ENCODE measurements around the gene ZSCAN31. TPM values are rescaled to one million over a fixed set of nuclear protein-coding genes. Genes with fewer than 3 reads are reported as not detected.

The ZSCAN31 gene
- total RNA-seq, 1 donor = 19.9 TPM

DNA sequence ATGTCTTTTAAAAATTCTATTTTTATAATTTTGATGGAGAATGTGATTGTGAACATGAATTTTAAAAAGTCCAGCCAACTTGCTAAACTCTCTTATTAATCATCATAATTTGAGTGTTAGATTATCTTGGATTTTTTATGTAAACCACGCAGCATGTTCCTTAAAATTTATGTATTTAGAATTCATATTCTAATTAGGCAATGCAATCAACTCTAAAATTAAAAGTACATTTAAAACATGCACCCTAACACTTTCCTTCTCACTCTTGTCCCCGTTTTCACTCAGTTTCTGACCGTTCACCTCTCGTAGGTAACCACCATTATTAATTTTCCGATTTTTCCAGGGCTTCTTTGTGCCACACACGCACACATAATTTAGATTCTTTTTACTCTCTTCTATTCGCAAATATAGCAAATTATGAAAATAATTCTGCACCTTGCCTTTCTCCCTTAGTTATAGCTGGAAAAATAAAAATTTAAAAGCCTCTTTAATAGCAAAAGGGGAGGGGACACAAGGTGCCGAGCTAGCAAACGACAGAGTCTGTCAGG, 13.5 kb upstream of the ZSCAN31 start:
- Histone ChIP-seq H3K4me3 (ENCODE audit: insufficient read depth, low read length) (peak overlapping the region; percentile 88), H2AFZ (ENCODE audit: low read length) (peak overlapping the region; percentile 98), H3K27me3 (ENCODE audit: insufficient read depth, low read length) (peaks cover 17% of the 10 kb centered on the region), H3K36me3 (ENCODE audit: insufficient read depth, low read length) (no peaks in the 10 kb centered on the region), H3K4me2 (ENCODE audit: insufficient read depth, low read length) (peak overlapping the region; percentile 91), H3K9me3 (ENCODE audit: low read depth, low read length) (no peaks in the 10 kb centered on the region), H4K20me1 (ENCODE audit: insufficient read depth, low read length) (no peaks in the 10 kb centered on the region), H3K27ac (ENCODE audit: low read depth, low read length) (peak overlapping the region; percentile 54), H3K4me1 (ENCODE audit: insufficient read depth, low read length) (peaks cover 20% of the 10 kb centered on the region), H3K79me2 (ENCODE audit: insufficient read depth, low read length) (peaks cover 42% of the 10 kb centered on the region)
- DNase-seq (ENCODE audit: insufficient read length, low spot score, missing footprints) = no peak
- TF ChIP-seq, protein P1, sequence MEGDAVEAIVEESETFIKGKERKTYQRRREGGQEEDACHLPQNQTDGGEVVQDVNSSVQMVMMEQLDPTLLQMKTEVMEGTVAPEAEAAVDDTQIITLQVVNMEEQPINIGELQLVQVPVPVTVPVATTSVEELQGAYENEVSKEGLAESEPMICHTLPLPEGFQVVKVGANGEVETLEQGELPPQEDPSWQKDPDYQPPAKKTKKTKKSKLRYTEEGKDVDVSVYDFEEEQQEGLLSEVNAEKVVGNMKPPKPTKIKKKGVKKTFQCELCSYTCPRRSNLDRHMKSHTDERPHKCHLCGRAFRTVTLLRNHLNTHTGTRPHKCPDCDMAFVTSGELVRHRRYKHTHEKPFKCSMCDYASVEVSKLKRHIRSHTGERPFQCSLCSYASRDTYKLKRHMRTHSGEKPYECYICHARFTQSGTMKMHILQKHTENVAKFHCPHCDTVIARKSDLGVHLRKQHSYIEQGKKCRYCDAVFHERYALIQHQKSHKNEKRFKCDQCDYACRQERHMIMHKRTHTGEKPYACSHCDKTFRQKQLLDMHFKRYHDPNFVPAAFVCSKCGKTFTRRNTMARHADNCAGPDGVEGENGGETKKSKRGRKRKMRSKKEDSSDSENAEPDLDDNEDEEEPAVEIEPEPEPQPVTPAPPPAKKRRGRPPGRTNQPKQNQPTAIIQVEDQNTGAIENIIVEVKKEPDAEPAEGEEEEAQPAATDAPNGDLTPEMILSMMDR (IDR thresholded peaks at IDR 0.05; ENCODE audit: extremely low read depth, low read depth, low read length) = no peak

DNA sequence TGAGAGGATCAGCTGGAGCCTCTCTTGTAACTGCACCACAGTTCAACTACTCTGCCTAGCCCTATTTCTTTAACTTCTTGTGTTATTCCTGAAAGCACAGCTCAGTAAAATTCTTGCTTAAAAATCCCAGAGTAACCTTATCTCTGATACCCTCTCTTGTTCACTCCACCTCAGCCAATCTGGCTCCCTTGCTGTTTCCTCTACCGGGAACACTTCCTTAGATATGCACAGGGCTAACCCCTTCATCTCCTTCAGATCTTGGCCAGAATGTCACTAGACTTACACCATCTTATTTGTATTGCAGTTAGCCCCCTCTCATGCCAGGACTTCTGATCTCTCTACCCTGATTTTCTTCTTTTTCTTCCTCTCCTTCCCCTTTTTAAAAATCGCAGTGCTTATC, 11.2 kb upstream of the ZSCAN31 start:
- no peak for DNase-seq (ENCODE audit: insufficient read length, low spot score, missing footprints)
- Histone ChIP-seq H3K27ac (ENCODE audit: low read depth, low read length) (no peak overlapping the region), H3K9me3 (ENCODE audit: low read depth, low read length) (no peaks in the 10 kb centered on the region), H3K79me2 (ENCODE audit: insufficient read depth, low read length) (peaks cover 24% of the 10 kb centered on the region), H3K27me3 (ENCODE audit: insufficient read depth, low read length) (peaks cover 17% of the 10 kb centered on the region), H3K4me1 (ENCODE audit: insufficient read depth, low read length) (peaks cover 12% of the 10 kb centered on the region), H3K4me3 (ENCODE audit: insufficient read depth, low read length) (no peak overlapping the region), H3K36me3 (ENCODE audit: insufficient read depth, low read length) (no peaks in the 10 kb centered on the region), H4K20me1 (ENCODE audit: insufficient read depth, low read length) (no peaks in the 10 kb centered on the region), H2AFZ (ENCODE audit: low read length) (no peak overlapping the region), H3K4me2 (ENCODE audit: insufficient read depth, low read length) (no peak overlapping the region)
- TF ChIP-seq, protein P1 (IDR thresholded peaks at IDR 0.05; ENCODE audit: extremely low read depth, low read depth, low read length) = no peak

DNA sequence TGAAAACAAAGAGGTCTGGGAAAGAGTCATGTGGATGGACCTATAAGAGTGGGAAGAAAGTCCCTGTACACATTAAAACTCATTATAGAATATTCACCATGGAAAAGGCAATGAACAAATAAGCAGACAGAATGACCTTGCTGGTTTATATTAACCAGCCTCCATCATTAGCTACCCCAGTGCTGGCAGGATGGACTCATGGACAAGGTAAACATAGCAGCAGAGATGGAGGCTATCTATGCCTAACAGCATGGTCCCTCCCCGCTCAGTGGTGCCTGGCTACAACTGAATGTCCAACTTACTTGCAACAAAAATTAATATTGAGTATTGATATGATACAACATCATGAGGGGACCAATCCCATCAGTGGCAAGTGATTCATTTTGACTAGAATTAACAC, 9.3 kb upstream of the ZSCAN31 start:
- TF ChIP-seq, protein P1 (IDR thresholded peaks at IDR 0.05; ENCODE audit: extremely low read depth, low read depth, low read length) = no peak
- Histone ChIP-seq H3K4me2 (ENCODE audit: insufficient read depth, low read length) (no peak overlapping the region), H3K4me3 (ENCODE audit: insufficient read depth, low read length) (no peak overlapping the region), H3K36me3 (ENCODE audit: insufficient read depth, low read length) (no peaks in the 10 kb centered on the region), H3K27ac (ENCODE audit: low read depth, low read length) (no peak overlapping the region), H3K4me1 (ENCODE audit: insufficient read depth, low read length) (peaks cover under 1% of the 10 kb centered on the region), H3K79me2 (ENCODE audit: insufficient read depth, low read length) (peaks cover 5% of the 10 kb centered on the region), H3K27me3 (ENCODE audit: insufficient read depth, low read length) (peaks cover 21% of the 10 kb centered on the region), H3K9me3 (ENCODE audit: low read depth, low read length) (no peaks in the 10 kb centered on the region), H4K20me1 (ENCODE audit: insufficient read depth, low read length) (no peaks in the 10 kb centered on the region), H2AFZ (ENCODE audit: low read length) (no peak overlapping the region)
- no peak for DNase-seq (ENCODE audit: insufficient read length, low spot score, missing footprints)

DNA sequence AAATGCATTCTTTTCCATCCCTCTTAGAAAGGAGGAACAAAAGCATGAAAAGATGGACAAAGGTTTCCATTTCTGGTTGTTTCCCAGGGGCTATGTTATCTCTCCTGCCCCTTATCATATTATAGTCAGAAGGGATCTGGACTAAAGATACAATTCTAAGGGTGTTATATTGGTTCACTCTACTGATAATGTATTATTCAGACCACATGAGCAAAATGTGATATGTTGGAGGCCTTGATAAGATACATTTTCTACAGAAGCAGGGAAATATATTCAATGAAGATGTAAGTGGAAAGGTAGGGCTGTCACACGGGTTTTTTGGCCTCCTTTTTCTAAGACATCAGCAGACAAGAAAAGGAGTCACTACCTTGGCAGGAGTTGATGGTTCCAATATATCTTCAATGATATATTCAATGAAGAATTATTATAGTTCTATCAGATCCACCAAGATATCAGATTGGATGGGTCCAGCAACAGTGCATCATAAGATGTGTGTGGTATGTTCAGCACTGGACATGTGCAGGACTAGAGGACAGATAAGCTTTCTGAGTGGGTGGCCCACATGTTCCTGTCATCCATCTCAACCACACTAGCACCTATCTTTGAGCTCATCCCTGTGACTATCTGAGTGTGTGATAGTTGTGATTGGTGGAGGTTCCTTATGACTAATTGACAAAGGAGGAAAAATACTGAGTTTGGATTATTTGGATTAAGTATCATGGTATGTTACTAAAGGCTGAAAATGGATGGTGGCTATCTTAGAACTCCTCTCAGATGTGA, 8.1 kb upstream of the ZSCAN31 start:
- H3K4me3 ChIP-seq (ENCODE audit: insufficient read depth, low read length) = no peak overlapping the region
- no peaks in the 10 kb centered on the region for H3K9me3 ChIP-seq (ENCODE audit: low read depth, low read length)
- H2AFZ ChIP-seq (ENCODE audit: low read length) = no peak overlapping the region
- H3K4me2 ChIP-seq (ENCODE audit: insufficient read depth, low read length) = no peak overlapping the region
- TF ChIP-seq, protein P1 (IDR thresholded peaks at IDR 0.05; ENCODE audit: extremely low read depth, low read depth, low read length) = no peak
- no peaks in the 10 kb centered on the region for H3K79me2 ChIP-seq (ENCODE audit: insufficient read depth, low read length)
- no peaks in the 10 kb centered on the region for H3K36me3 ChIP-seq (ENCODE audit: insufficient read depth, low read length)
- no peak for DNase-seq (ENCODE audit: insufficient read length, low spot score, missing footprints)
- no peaks in the 10 kb centered on the region for H3K4me1 ChIP-seq (ENCODE audit: insufficient read depth, low read length)
- H4K20me1 ChIP-seq (ENCODE audit: insufficient read depth, low read length) = no peaks in the 10 kb centered on the region
- H3K27me3 ChIP-seq (ENCODE audit: insufficient read depth, low read length) = peaks cover 21% of the 10 kb centered on the region
- H3K27ac ChIP-seq (ENCODE audit: low read depth, low read length) = no peak overlapping the region
